GM12878 (cell line): Measurements from ENCODE around the gene CACNA2D1.

Source experiments
- CREB1 ChIP-seq: IDR thresholded peaks from 2 replicates; pipeline ENCODE4 v1.6.1; 2012; ENCODE audit warnings: low read depth, mild to moderate bottlenecking, inconsistent platforms
- EZH2 ChIP-seq: IDR thresholded peaks from 2 replicates; pipeline ENCODE4 v1.6.1; 2012; ENCODE audit warnings: low read depth, mild to moderate bottlenecking, control low read depth, inconsistent platforms, low read length, borderline replicate concordance; ENCODE audit not compliant: control insufficient read depth
- GABPA ChIP-seq: IDR thresholded peaks from 2 replicates; pipeline ENCODE4 v1.6.1; 2014; ENCODE audit warnings: antibody characterized with exemption, low read depth, mild to moderate bottlenecking, inconsistent platforms
- IKZF1 ChIP-seq: fragments of 450-650 bp; conservative IDR thresholded peaks from 2 replicates; pipeline ENCODE4 v1.6.1; 2017; ENCODE audit warnings: antibody characterized with exemption, mild to moderate bottlenecking
- MXI1 ChIP-seq: fragments of 150-350 bp; IDR thresholded peaks from 2 replicates; pipeline ENCODE4 v1.6.1; 2011; ENCODE audit warnings: low read depth, mild to moderate bottlenecking, inconsistent platforms, low read length, improper control_type of control experiment
- NR2C2 ChIP-seq: IDR thresholded peaks from 2 replicates; pipeline ENCODE4 v1.6.1; 2011; ENCODE audit warnings: borderline replicate concordance, low read depth; ENCODE audit not compliant: control insufficient read depth, insufficient read length
- POLR2A ChIP-seq: IDR thresholded peaks from 2 replicates; pipeline ENCODE4 v1.6.1; 2011; ENCODE audit warnings: low read depth, mild to moderate bottlenecking, low read length
- RCOR1 ChIP-seq: conservative IDR thresholded peaks from 2 replicates; pipeline ENCODE4 v1.6.1; 2012; ENCODE audit warnings: low read depth, low read length, improper control_type of control experiment
- ZNF217 ChIP-seq: fragments of 450-650 bp; IDR thresholded peaks from 2 replicates; pipeline ENCODE4 v1.6.1; 2017; ENCODE audit warnings: antibody characterized with exemption, mild to moderate bottlenecking
- ZNF687 ChIP-seq: fragments of 450-650 bp; IDR thresholded peaks from 2 replicates; pipeline ENCODE4 v1.6.1; 2017; ENCODE audit warnings: mild to moderate bottlenecking, moderate library complexity
- TF ChIP-seq, protein P1 (sequence below), 3 experiments: IDR thresholded peaks in 2 of 3; conservative IDR thresholded peaks in 1 of 3; 2 replicates each; pipeline ENCODE4 v1.5.1; 2011; ENCODE audit warnings: low read depth in 3 of 3, low read length in 3 of 3, mild to moderate bottlenecking in 3 of 3, control low read depth in 2 of 3, moderate library complexity in 2 of 3, inconsistent platforms in 1 of 3, mixed read lengths in 1 of 3; ENCODE audit not compliant: control insufficient read depth in 2 of 3, insufficient read depth in 1 of 3; ENCODE audit errors: extremely low read depth in 1 of 3

- TF ChIP-seq, protein P1, sequence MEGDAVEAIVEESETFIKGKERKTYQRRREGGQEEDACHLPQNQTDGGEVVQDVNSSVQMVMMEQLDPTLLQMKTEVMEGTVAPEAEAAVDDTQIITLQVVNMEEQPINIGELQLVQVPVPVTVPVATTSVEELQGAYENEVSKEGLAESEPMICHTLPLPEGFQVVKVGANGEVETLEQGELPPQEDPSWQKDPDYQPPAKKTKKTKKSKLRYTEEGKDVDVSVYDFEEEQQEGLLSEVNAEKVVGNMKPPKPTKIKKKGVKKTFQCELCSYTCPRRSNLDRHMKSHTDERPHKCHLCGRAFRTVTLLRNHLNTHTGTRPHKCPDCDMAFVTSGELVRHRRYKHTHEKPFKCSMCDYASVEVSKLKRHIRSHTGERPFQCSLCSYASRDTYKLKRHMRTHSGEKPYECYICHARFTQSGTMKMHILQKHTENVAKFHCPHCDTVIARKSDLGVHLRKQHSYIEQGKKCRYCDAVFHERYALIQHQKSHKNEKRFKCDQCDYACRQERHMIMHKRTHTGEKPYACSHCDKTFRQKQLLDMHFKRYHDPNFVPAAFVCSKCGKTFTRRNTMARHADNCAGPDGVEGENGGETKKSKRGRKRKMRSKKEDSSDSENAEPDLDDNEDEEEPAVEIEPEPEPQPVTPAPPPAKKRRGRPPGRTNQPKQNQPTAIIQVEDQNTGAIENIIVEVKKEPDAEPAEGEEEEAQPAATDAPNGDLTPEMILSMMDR (IDR thresholded peaks at IDR 0.05 in 2 of 3, conservative IDR thresholded peaks at IDR 0.05 in 1 of 3; ENCODE audit: control insufficient read depth in 2 of 3, extremely low read depth in 1 of 3, insufficient read depth in 1 of 3, low read depth in 3 of 3, low read length in 3 of 3) = no peak
- TF ChIP-seq NR2C2 (no peak), ZNF687 (no peak), RCOR1 (no peak), ZNF217 (no peak), GABPA (no peak), POLR2A (no peak), IKZF1 (no peak), MXI1 (no peak), CREB1 (no peak), EZH2 (no peak)
These were observed 285.2 kb downstream of the CACNA2D1 start for GRCh38 chr7:82158327-82158726.
